NCI-H82 treated with DMSO at 0.1 percent for 48 hours (cell line): ENCODE results near the gene GGTLC1.
"Not testable (repeated sequence)": the region's sequence is repeated elsewhere in the genome, so short reads cannot be mapped to it uniquely, and the experiment has no call there.

ENCODE experiments used
- DNase-seq: peaks from one replicate; lab custom pipeline; 2025; ENCODE audit not compliant: unreplicated experiment; lab: John Stamatoyannopoulos, UW

GGTLC1 gene

GRCh38 chr20:23995291-23995690 is 6.7 kb upstream of the GGTLC1 start:
- not testable (repeated sequence) for DNase-seq

- not testable (repeated sequence) for DNase-seq
Measured at GRCh38 chr20:23994001-23994633, 5.5 kb upstream of the GGTLC1 start.

GRCh38 chr20:23993440-23993839 is 4.9 kb upstream of the GGTLC1 start:
- not testable (repeated sequence) for DNase-seq

- not testable (repeated sequence) for DNase-seq
Measured at GRCh38 chr20:23990296-23990695, 1.7 kb upstream of the GGTLC1 start.

- not testable (repeated sequence) for DNase-seq
Measured at GRCh38 chr20:23988966-23989365, 387 bp upstream of the GGTLC1 start.

GRCh38 chr20:23986716-23987115 is 1.9 kb downstream of the GGTLC1 start:
- DNase-seq = not testable (repeated sequence)

GRCh38 chr20:23986310-23986709 is 2.3 kb downstream of the GGTLC1 start:
- not testable (repeated sequence) for DNase-seq

GRCh38 chr20:23985790-23986225 is 2.8 kb downstream of the GGTLC1 start:
- not testable (repeated sequence) for DNase-seq

GRCh38 chr20:23985066-23985789 is 3.4 kb downstream of the GGTLC1 start:
- DNase-seq = not testable (repeated sequence)

- not testable (repeated sequence) for DNase-seq
Measured at GRCh38 chr20:23984476-23985023, 4.0 kb downstream of the GGTLC1 start.

- not testable (repeated sequence) for DNase-seq
Measured at GRCh38 chr20:23982112-23983018, 6.2 kb downstream of the GGTLC1 start.

GRCh38 chr20:23981526-23981925 is 7.1 kb downstream of the GGTLC1 start:
- not testable (repeated sequence) for DNase-seq

- not testable (repeated sequence) for DNase-seq
Measured at GRCh38 chr20:23981014-23981413, 7.6 kb downstream of the GGTLC1 start.

- DNase-seq = not testable (repeated sequence)
Measured at GRCh38 chr20:23979899-23980811, 8.4 kb downstream of the GGTLC1 start.

GRCh38 chr20:23979380-23979779 is 9.2 kb downstream of the GGTLC1 start:
- not testable (repeated sequence) for DNase-seq

- DNase-seq = not testable (repeated sequence)
Measured at GRCh38 chr20:23978457-23978856, 10.1 kb downstream of the GGTLC1 start.

GRCh38 chr20:23974966-23975365 is 13.6 kb downstream of the GGTLC1 start:
- DNase-seq = no peak

GRCh38 chr20:23971310-23971709 is 17.3 kb downstream of the GGTLC1 start:
- no peak for DNase-seq

- DNase-seq = no peak
Measured at GRCh38 chr20:23970049-23970448, 18.5 kb downstream of the GGTLC1 start.

- no peak for DNase-seq
Measured at GRCh38 chr20:23967616-23967979, 21.0 kb downstream of the GGTLC1 start.
